Effector CD4-positive, alpha-beta T cell (primary cell): Measurements from ENCODE around the gene SLC25A42.
"Not testable (repeated sequence)": the region's sequence is repeated elsewhere in the genome, so short reads cannot be mapped to it uniquely, and the experiment has no call there.

Experiments
- DNase-seq: peaks from one replicate; pipeline ENCODE4 v3.0.0-alpha.2; 2020

SLC25A42 gene

DNA sequence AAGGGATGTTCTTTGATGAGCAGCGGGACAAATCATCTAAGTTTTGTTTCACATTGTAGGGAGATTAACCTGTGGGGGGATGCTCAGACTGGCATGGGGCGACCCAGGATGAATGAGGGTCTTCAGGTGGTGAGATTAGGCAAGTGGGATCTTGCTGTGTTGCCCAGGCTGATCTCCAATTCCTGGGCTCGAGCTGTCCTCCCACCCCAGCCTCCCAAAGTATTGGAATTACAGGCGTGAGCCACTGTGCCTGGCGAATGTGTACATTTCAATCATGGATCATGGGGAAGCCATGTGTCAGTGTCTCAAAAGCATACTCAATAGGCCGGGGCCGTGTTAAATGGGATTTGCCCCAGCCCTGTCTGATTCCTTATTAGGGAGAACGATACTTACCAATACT is 8.1 kb downstream of the SLC25A42 start:
- DNase-seq = no peak

DNA sequence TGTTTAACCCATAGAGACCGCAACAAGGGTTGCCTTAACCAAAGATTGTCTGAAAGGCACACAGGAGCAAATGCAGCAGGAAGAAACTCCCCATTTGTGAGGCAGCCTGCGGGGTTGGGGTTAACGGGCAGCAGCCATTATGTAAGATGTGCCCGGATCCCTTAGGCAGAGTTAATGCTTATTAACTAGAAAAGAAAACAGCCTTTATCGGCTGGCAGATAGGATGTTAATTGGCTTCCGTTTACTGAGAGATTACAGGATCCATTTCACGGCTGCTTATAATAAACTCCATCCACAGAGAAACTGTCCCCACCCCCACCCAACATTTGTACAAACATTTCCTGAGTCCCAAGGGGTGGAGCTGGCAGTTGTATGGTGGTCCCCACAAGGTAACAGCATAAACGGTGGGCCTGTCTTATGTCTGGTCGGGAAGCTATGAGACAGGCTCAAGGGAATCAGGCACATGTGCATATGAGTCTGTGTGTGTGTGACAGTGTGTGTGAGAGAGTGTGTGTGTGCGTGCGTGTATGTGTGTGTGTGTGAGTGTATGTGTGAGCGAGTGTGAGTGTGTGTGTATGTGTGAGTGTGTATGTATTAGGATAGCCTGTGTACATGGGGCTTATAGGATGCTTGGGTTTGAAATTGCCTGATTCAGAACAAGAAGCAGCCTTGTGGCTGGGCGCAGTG is 10.5 kb downstream of the SLC25A42 start:
- no peak for DNase-seq

DNA sequence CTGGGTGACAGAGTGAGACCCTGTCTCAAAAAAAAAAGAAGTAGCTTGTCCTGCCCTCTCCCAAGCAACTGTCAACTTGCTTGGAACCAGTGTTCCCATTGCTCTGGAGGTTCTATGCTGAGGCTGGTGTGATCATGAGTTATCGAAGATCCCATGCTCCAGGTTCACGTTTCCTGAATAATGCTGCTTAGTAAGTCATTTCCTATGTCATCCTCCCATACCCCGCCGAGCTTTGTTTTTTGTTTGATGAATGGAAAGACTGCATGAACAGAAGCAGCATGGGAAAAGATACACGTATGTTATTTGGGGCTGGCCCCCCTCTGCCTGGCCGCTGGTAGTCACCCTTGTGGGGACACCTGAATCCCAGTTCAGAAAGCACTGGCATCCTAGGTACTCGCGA is 11.3 kb downstream of the SLC25A42 start:
- no peak for DNase-seq

DNA sequence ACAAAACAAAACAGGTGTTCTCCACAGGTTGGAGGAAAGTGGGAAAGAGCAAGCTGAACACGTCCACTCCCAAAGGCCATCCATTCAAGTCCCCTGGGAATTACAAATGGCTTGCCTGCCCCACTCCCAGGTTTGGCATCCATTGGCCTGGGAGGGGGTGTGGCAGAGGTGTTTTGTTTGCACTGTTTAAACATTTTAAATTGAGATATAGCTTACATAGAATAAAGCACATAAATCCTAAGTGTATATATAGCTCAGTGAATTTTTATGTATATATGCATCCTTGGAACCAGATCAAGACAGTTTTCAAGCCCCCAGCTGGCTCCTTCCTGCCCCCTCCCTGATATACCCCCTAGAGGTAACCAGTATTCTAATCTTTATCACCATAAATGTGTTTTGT is 12.7 kb downstream of the SLC25A42 start:
- DNase-seq = no peak

DNA sequence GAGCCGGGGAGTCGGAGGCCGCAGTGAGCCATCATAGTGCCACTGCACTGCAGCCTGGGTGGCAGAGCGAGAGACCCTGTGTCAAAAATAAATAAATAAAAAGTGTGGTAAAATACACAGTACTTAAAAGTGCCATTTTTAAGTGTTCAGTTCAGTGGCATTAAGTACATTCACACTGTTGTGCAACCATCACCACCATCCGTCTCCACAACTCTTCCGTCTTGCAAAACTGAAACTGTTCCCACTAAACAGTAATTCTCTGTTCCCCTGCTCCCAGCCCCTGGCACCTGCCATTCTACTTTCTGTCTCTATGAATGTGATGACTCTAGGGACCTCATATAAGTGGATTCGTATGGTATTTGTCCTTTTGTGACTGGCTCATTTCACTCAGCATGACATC is 13.3 kb downstream of the SLC25A42 start:
- no peak for DNase-seq

DNA sequence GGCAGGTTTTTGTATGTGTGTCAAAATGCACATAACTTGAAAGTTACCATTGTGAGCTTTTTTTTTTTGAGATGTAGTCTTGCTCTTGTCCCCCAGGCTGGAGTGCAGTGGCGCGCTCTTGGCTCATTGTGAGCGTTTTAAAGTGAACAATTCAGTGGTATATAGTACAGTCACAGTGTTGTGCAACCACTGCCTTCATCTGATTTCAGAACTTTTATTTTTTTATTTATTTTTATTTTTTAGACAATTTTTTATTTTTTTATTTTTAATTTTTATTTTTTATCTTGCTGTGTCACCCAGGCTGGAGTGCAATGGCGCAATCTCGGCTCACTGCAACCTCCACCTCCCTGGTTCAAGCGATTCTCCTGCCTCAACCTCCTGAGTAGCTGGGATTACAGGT is 15.0 kb downstream of the SLC25A42 start:
- DNase-seq = no peak

DNA sequence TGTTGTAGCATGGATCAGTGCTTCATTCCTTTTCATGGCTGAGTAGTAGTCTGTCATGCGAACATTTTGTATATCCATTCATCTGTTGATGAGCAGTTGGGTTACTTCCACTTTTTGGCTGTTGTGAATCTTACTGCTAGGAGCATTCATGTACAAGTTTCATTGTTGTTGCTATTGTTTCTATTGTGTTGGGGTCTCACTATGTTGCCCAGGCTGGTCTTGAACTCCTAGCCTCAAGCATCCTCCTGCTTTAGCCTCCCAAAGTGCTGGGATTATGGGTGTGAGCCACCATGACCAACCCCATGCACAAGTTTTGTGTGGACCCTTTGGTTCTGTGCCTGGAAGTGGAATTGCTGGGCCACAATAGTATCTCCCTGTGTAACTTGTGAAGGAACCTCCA is 15.8 kb downstream of the SLC25A42 start:
- DNase-seq = no peak

- no peak for DNase-seq
These were observed 17.9 kb downstream of the SLC25A42 start for GRCh38 chr19:19081642-19082151.

- no peak for DNase-seq
These were observed 19.8 kb downstream of the SLC25A42 start for GRCh38 chr19:19083413-19084178.

DNA sequence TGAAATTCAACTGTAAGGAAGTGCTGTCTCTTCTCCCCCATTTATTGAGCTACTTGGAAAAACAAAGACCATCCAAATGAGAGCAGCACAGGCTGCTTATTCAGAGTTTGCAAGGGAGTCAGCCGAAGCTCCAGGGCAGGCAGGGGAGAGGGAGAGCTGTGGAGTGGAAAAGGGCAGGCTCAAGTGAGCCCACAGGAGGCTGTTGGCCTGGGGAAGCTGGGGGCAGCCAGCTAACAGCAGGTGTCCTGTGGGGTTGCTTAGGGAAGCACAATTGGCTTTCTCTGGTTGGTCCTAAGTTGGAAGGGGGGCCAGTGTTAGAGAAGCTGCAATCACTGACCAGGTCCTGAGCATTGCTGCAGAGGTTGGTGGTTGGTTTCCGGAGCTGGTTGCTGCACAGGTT is 23.9 kb downstream of the SLC25A42 start:
- DNase-seq = no peak

GRCh38 chr19:19094513-19094912 is 30.7 kb downstream of the SLC25A42 start:
- DNase-seq = no peak

DNA sequence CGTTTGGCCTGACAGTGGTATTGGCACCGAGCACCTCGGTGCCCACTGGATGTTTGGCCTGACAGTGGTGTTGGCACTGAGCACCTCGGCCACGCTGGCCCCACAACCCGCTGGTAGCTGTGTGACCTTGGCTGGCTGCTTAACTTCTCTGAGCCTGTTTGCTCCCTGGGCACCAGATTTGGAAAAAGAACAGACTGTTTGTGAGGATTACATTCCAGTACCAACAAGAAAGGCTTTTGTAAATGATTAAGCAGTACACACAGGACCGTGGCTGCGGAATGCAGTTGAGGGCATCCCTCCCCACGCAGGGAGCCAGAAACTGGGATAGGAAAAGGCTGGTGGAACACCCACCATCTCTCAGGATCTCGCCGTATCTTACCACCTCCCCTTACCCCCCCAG is 31.9 kb downstream of the SLC25A42 start:
- DNase-seq = no peak

GRCh38 chr19:19096641-19097627 is 33.1 kb downstream of the SLC25A42 start:
- no peak for DNase-seq

GRCh38 chr19:19098084-19098702 is 34.4 kb downstream of the SLC25A42 start:
- DNase-seq = no peak

- no peak for DNase-seq
These were observed 35.2 kb downstream of the SLC25A42 start for GRCh38 chr19:19098703-19099632.

- no peak for DNase-seq
These were observed 37.7 kb downstream of the SLC25A42 start for GRCh38 chr19:19101540-19101939.

DNA sequence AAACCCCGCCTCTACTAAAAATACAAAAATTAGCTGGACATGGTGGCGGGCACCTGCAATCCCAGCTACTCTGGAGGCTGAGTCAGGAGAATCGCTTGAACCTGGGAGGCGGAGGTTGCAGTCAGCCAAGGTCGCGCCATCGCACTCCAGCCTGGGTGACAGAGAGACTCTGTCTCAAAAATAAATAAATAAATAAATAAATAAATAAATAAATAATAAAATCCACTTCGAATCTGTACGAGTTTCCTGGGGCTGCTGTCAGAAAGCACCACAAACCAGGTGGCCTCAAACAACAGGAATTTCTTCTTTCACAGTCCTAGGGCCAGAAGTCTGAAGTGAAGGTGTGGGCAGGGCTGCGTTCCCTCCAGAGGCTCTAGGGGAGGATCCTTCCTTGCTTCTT is 38.8 kb downstream of the SLC25A42 start:
- DNase-seq = not testable (repeated sequence)

GRCh38 chr19:19103167-19103566 is 39.4 kb downstream of the SLC25A42 start:
- DNase-seq = no peak

DNA sequence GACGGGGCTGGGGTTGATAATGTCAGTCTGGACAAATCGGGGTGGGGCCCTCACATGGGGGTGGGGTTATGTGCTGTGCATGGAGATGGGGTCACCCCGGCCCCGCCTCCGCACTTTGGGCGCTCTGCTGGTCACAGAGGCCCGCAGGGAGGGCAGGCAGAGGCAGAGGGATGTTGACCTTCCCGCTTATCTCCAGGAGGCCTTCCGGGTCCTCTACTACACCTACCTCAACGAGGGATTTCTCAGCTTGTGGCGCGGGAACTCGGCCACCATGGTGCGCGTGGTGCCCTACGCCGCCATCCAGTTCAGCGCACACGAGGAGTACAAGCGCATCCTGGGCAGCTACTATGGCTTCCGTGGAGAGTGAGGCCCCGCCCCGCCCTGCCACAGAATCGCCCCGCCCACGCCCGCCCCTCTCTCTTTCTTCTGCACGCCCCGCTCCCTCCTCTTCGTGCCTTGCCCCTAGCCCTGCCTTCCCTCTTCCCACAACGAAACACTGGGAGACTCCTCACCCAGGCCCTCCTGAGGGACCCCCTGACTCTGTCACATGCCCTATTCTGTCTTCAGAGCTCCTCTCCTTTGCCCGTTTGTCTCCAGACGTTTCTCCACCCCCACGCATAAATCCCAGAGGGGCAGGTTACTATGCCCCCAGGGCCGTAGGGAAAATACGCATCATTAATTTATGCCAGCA is 41.7 kb downstream of the SLC25A42 start:
- DNase-seq = no peak

GRCh38 chr19:19106056-19106551 is 42.3 kb downstream of the SLC25A42 start:
- no peak for DNase-seq

DNA sequence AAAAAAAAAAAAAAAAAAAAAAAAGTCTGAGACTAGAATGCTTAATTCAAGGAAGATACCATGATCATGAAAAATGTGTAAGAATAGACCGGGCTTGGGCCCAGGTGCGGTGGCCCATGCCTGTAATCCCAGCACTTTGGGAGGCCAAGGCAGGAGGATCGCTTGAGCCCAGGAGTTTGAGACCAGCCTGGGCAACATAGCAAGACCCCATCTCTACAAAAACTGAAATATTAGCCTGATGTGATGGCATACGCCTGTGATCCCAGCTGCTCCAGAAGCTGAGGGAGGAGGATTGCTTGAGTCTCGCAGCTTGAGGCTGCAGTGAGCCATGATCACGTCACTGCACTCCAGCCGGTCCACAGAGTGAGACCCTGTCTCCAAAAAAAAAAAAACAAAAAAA is 43.1 kb downstream of the SLC25A42 start:
- DNase-seq = not testable (repeated sequence)
